GM18505 (cell line): ENCODE data around the gene CACNG3.
"Not testable (repeated sequence)": the region's sequence is repeated elsewhere in the genome, so short reads cannot be mapped to it uniquely, and the experiment has no call there.

Source experiments
- ATAC-seq: cut with Tn5 transposase; IDR thresholded peaks from one replicate; pipeline ENCODE4 v1.9.1; 2021; ENCODE audit not compliant: unreplicated experiment
- POLR2A ChIP-seq: IDR thresholded peaks from 4 replicates; pipeline ENCODE4 v1.6.1; 2011; ENCODE audit warnings: borderline replicate concordance; ENCODE audit not compliant: insufficient read depth, insufficient read length; ENCODE audit errors: extremely low read depth

CACNG3 gene

DNA sequence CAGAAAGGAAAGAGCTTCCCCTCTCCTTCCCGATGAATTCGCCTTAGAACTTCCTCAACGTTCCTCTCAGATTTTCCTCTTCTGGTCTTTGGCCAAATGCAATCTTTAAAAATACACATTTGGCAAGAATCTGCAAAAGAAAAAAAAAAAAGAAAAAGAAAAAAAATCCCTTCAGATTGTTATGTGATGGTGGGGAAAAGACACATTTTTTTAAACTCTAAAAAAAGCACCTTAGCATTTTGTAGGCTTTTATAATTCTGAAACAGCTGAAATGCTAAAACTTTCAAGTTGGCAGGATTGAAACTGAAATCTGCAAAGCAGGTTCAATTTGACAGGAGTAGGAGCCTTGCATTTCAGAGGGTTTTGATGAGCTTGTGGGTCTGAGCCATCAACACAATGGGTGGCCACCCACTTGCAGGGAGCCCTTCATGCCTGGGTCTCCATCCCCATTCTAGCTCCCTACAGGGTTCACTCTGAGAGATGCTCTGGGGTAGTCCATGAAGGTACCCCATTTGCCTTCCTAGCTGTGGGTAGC lies 33.1 kb downstream of the CACNG3 start:
- ATAC-seq: no peak
- no peak for TF ChIP-seq POLR2A

- no peak for ATAC-seq
- TF ChIP-seq POLR2A: no peak
Observed at GRCh38 chr16:24291932-24292331, 35.8 kb downstream of the CACNG3 start.

GRCh38 chr16:24294131-24294530 lies 38.0 kb downstream of the CACNG3 start:
- no peak for ATAC-seq
- TF ChIP-seq POLR2A: no peak

GRCh38 chr16:24297375-24297774 lies 41.2 kb downstream of the CACNG3 start:
- ATAC-seq: no peak
- TF ChIP-seq POLR2A: no peak

DNA sequence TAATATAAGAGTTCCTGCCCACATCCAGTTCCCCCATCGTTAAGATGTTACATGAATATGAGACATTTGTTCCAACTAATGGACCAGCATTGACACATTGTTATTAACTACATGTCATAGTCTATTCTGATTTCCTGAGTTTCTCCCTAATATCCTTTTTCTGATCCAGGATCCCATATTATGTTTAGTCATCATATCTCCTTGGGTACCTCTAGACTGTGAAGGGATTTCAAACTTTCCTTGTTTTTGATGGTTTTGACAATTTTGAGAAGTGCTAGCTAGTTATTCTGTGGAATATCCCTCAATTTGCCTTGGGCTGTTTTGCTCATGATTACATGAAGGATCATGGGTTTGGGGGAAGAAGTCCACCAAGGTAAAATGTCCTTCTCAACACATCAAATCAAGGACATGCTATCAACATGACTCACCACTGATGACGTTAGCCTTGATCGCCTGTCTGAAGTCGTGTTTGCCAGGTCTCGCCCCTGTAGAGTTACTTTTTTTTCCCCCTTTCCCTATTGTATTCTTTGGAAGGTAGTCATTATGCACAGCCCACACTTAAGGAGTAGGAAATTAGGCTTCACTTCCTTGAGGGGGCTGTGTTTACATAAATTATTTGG lies 42.5 kb downstream of the CACNG3 start:
- ATAC-seq: no peak
- TF ChIP-seq POLR2A: no peak

DNA sequence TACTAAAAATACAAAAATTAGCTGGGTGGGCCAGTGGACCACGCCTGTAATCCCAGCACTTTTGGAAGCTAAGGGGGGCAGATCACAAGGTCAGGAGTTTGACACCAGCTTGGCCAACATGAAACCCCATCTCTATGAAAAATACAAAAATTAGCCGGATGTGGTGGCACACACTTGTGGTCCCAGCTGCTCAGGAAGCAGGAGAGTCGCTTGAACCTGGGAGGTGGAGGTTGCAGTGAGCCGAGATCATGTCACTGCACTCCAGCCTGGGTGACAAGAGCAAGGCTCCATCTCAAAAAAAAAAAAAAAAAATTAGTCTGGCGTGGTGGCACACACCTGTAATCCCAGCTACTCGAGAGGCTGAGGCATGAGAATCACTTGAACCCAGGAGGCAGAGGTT lies 44.6 kb downstream of the CACNG3 start:
- not testable (repeated sequence) for ATAC-seq

GRCh38 chr16:24302636-24303035 lies 46.5 kb downstream of the CACNG3 start:
- TF ChIP-seq POLR2A: no peak
- ATAC-seq: no peak

DNA sequence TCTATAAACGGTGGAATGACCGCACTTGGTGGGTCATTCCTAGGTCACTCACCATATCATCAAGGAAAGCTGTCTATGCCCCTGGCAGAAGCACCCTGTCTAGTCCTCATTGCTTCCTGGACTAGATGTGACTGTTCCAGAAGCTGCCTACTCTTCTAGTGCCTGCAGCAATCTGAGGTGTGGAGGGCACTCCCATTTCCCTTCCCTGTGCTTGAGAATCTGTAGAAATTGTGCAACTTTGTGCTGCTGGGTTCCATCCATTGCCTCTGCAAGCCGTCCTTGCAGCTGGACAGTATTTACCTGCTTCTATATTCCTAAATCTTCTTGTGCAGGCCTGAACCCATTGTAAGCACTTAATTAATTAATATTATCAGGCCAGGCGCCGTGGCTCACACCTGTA lies 52.1 kb downstream of the CACNG3 start:
- no peak for ATAC-seq
- TF ChIP-seq POLR2A: no peak

DNA sequence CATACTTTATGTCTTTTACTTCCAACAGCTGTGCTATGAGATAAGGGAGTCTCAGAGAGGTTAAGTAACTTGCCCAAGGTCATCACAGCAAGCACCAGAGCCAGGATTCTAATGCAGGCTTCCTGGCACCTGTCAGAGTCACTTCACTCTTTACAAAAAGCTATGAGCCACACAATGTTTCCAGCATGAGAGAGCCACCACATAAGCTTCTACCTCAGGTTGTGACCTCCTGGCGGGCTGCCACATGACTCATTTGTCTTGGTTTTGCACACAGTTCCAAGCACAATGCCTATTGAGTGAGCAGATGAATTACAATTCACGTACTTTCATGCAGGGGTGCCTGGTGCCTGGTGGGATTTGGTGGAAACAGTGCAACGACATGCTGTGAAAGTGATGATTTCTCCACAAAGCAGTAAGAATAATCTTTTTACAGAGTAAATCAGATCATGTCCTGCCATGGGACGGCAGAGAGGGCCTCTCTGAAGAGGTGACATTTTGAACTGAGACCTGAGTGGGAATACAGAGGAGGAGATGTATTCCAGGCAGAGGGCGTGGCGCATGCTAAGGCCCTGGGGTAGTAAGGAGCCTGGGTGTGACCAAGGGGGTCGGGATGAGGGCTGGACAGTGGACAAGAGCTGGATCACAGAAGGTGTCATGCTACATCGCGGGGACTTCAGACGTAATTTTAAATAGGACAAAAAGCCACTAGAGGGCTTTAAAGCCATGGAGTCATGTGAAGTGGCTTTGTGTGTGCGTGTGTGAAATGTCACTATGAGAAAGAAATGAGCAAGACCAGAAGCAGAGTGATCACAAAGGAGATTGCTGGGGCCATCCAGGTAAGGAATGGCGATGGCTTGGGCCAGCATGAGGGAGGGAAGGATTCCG lies 53.4 kb downstream of the CACNG3 start:
- no peak for ATAC-seq
- no peak for TF ChIP-seq POLR2A

GRCh38 chr16:24315343-24315742 lies 59.2 kb downstream of the CACNG3 start:
- no peak for TF ChIP-seq POLR2A
- ATAC-seq: no peak

GRCh38 chr16:24318680-24319079 lies 62.5 kb downstream of the CACNG3 start:
- no peak for TF ChIP-seq POLR2A
- ATAC-seq: no peak

- no peak for ATAC-seq
- TF ChIP-seq POLR2A: no peak
Observed at GRCh38 chr16:24319126-24319814, 63.1 kb downstream of the CACNG3 start.

- TF ChIP-seq POLR2A: no peak
Observed at GRCh38 chr16:24322106-24322505, 66.0 kb downstream of the CACNG3 start.

More at GRCh38 chr16:24322106-24322505, 66.0 kb downstream of the CACNG3 start:
- no peak for ATAC-seq
